Gastrocnemius medialis (tissue), 4 donors: ENCODE data around the gene GPHN. TPM values are rescaled to one million over a fixed set of nuclear protein-coding genes. Genes with fewer than 3 reads are reported as not detected.
"Not testable (repeated sequence)": the region's sequence is repeated elsewhere in the genome, so short reads cannot be mapped to it uniquely, and the experiment has no call there.

ENCODE experiments used
- ATAC-seq, 2 donors: fragments of 150-250 bp; one replicate each; pipeline ENCODE4 v1.9.1; 2016
- DNase-seq, 2 donors: peaks; one replicate each; pipeline ENCODE4 v3.0.0-alpha.2; 2019
- H3K27ac ChIP-seq, 4 donors: fragments of 200-600 bp; sonication (generic); 1 replicate in 1 of 4; 2 replicates in 3 of 4; pipeline ENCODE4 v1.5.1; 2016 to 2018; ENCODE audit warnings: mild to moderate bottlenecking in 2 of 4, moderate library complexity in 1 of 4
- H3K27me3 ChIP-seq, 3 donors: fragments of 200-600 bp; sonication (generic) in 2 of 3; 1 replicate in 1 of 3; 2 replicates in 2 of 3; pipeline versions ENCODE4 v1.5.1 to v1.6.0; 2016 to 2019; ENCODE audit warnings: mild to moderate bottlenecking in 1 of 3, moderate library complexity in 1 of 3
- H3K36me3 ChIP-seq, 2 donors: fragments of 200-600 bp; sonication (generic) in 1 of 2; one replicate each; pipeline ENCODE4 v1.5.1; 2017 to 2018
- H3K4me1 ChIP-seq, 2 donors: fragments of 200-600 bp; sonication (generic) in 1 of 2; one replicate each; pipeline ENCODE4 v1.5.1; 2016 to 2017; ENCODE audit warnings: mild to moderate bottlenecking in 2 of 2
- H3K4me3 ChIP-seq, 4 donors: fragments of 200-600 bp; sonication (generic) in 3 of 4; 1 replicate in 1 of 4; 2 replicates in 3 of 4; pipeline ENCODE4 v1.5.1; 2016 to 2019; ENCODE audit warnings: mild to moderate bottlenecking in 2 of 4
- H3K9me3 ChIP-seq, 3 donors: fragments of 200-600 bp; sonication (generic) in 2 of 3; 1 replicate in 1 of 3; 2 replicates in 2 of 3; pipeline ENCODE4 v1.5.1; 2016 to 2019
- CTCF ChIP-seq, 5 experiments: fragments of 450-650 bp in 3 of 5; fragments of 200-600 bp in 2 of 5; sonication (generic) in 2 of 5; IDR thresholded peaks in 4 of 5; conservative IDR thresholded peaks in 1 of 5; 1 replicate in 4 of 5; 2 replicates in 1 of 5; pipeline ENCODE4 v1.5.1; 2016 to 2019; ENCODE audit warnings: antibody characterized with exemption in 5 of 5, mild to moderate bottlenecking in 3 of 5, moderate library complexity in 3 of 5
- POLR2A ChIP-seq, 2 donors: fragments of 450-650 bp; IDR thresholded peaks; one replicate each; pipeline ENCODE4 v1.6.1; 2017; ENCODE audit warnings: antibody characterized with exemption in 2 of 2, mild to moderate bottlenecking in 2 of 2, moderate library complexity in 2 of 2
- in situ Hi-C, 4 donors: fragments of 200-750 bp; cut with MboI; loops; one replicate each; pipeline versions ENCODE4 v1.15.0 to v1.8.0; 2017; ENCODE audit warnings: low sequenced_read_pairs in 4 of 4
- intact Hi-C: fragments of 100-400 bp; cut with DNase I; formaldehyde crosslinking; loops from one replicate; pipeline ENCODE4 v1.15.1; 2023; ENCODE audit warnings: low total_unique reads
- total RNA-seq, 4 donors: library from RNA; depleted of rRNA; stranded (reverse); fragments of >200 nt; gene quantifications; one replicate each; pipeline versions ENCODE4 v1.1.0 to v1.2.3, GENCODE V29; 2016

GPHN gene
- total RNA-seq, 4 donors from 2014 or later = 10.3 to 33.3 (median 23.5) TPM

- intact Hi-C loops (no loop called here), in situ Hi-C loops (no loop called here)
- H3K9me3 ChIP-seq = no peaks in the 10 kb centered on the region
- H3K36me3 ChIP-seq = no peaks in the 10 kb centered on the region
- H3K4me1 ChIP-seq = no peaks in the 10 kb centered on the region
- H3K27me3 ChIP-seq = no peaks in the 10 kb centered on the region
- ATAC-seq (no peak), DNase-seq (no peak)
- no peak overlapping the region for H3K4me3 ChIP-seq
- TF ChIP-seq CTCF (IDR thresholded peaks at IDR 0.05 in 4 of 5, conservative IDR thresholded peaks at IDR 0.05 in 1 of 5) = no peak
- no peak for TF ChIP-seq POLR2A (IDR thresholded peaks at IDR 0.05)
- no peak overlapping the region for H3K27ac ChIP-seq
Measured at GRCh38 chr14:66831173-66831572, 323.2 kb downstream of the GPHN start.

GRCh38 chr14:66833816-66834215 is 325.9 kb downstream of the GPHN start:
- intact Hi-C loops (no loop called here), in situ Hi-C loops (no loop called here)
- Histone ChIP-seq H3K9me3 (no peaks in the 10 kb centered on the region), H3K27ac (no peak overlapping the region), H3K36me3 (no peaks in the 10 kb centered on the region), H3K4me1 (no peaks in the 10 kb centered on the region), H3K4me3 (no peak overlapping the region), H3K27me3 (no peaks in the 10 kb centered on the region)
- TF ChIP-seq POLR2A (IDR thresholded peaks at IDR 0.05) (no peak), CTCF (IDR thresholded peaks at IDR 0.05 in 4 of 5, conservative IDR thresholded peaks at IDR 0.05 in 1 of 5) (no peak)
- ATAC-seq = no peak
- no peak for DNase-seq

GRCh38 chr14:66837436-66837835 is 329.5 kb downstream of the GPHN start:
- H3K27ac ChIP-seq, H3K9me3 ChIP-seq, H3K4me3 ChIP-seq, in situ Hi-C loops, H3K4me1 ChIP-seq, DNase-seq, ATAC-seq, H3K27me3 ChIP-seq, H3K36me3 ChIP-seq, intact Hi-C loops: not testable (repeated sequence)

- no peak for ATAC-seq
- Histone ChIP-seq H3K27me3 (no peaks in the 10 kb centered on the region), H3K4me3 (no peak overlapping the region), H3K36me3 (no peaks in the 10 kb centered on the region), H3K9me3 (no peaks in the 10 kb centered on the region), H3K4me1 (no peaks in the 10 kb centered on the region), H3K27ac (no peak overlapping the region)
- intact Hi-C loops = no loop called here
- TF ChIP-seq POLR2A (IDR thresholded peaks at IDR 0.05) (no peak), CTCF (IDR thresholded peaks at IDR 0.05 in 4 of 5, conservative IDR thresholded peaks at IDR 0.05 in 1 of 5) (no peak)
- in situ Hi-C loops = no loop called here
- no peak for DNase-seq
Measured at GRCh38 chr14:66842911-66843512, 335.1 kb downstream of the GPHN start.

GRCh38 chr14:66850258-66850888 is 342.4 kb downstream of the GPHN start:
- Histone ChIP-seq H3K36me3 (no peaks in the 10 kb centered on the region), H3K4me3 (no peak overlapping the region), H3K4me1 (no peaks in the 10 kb centered on the region), H3K27ac (no peak overlapping the region), H3K27me3 (no peaks in the 10 kb centered on the region), H3K9me3 (no peaks in the 10 kb centered on the region)
- TF ChIP-seq CTCF (IDR thresholded peaks at IDR 0.05 in 4 of 5, conservative IDR thresholded peaks at IDR 0.05 in 1 of 5) (no peak), POLR2A (IDR thresholded peaks at IDR 0.05) (no peak)
- in situ Hi-C loops (no loop called here), intact Hi-C loops (no loop called here)
- no peak for DNase-seq
- no peak for ATAC-seq
